Heart left ventricle (tissue), 13 donors: Measurements from ENCODE around the gene CCNT1.

ENCODE experiments used
- CTCF ChIP-seq, 12 donors: fragments of 200-600 bp; sonication (generic) in 4 of 12; IDR thresholded peaks; one replicate each; pipeline versions ENCODE4 v1.5.0 to v1.8.0; 2018 to 2022; ENCODE audit warnings: antibody characterized with exemption in 12 of 12, mild to moderate bottlenecking in 5 of 12
- POLR2A ChIP-seq, 2 donors: fragments of 450-650 bp; IDR thresholded peaks; one replicate each; pipeline ENCODE4 v1.6.1; 2017; ENCODE audit warnings: antibody characterized with exemption in 2 of 2, mild to moderate bottlenecking in 2 of 2, moderate library complexity in 2 of 2
- donor health status: ischemic (EF 13 %, LVEDD 7.1; RV severe dilation, severe dysfunction).
- donor health status: DM: no; HTN: yes; CAD: no.
- donor health status: DM: no; HTN: no; CAD: no.
- donor health status: ischemic (EF 25% LVEDD 6.9; RV normal size, moderate dysfunction).
- donor health status: ischemic (EF 25% LVEDD 5.7; RV mildly dilated, moderate dysfunction).
- donor health status: ischemic (EF 35%, LVEDD 5.7; RV mildly dilated, moderate dysfunction).
- donor health status: nonischemic (EF 11% LVEDD 7.7; RV severe dilation, severe dysfunction).
- donor health status: DM: yes; HTN: yes; CAD: no.
- donor health status: PGD.
- donor health status: ischemic (EF 29% LVEDD 5.4; RV normal size, mild dysfunction).
- donor health status: nonischemic (EF 23%, LVEDD 6.1; RV moderate dilation, normal function).

- TF ChIP-seq CTCF (IDR thresholded peaks at IDR 0.05), result no peak
- TF ChIP-seq POLR2A (IDR thresholded peaks at IDR 0.05), result no peak
Observed at GRCh38 chr12:48681399-48681709, 35.2 kb downstream of the CCNT1 start.
